Glomerular endothelial cell (primary cell): Measurements from ENCODE around the gene CLDN15. TPM values are rescaled to one million over a fixed set of nuclear protein-coding genes. Genes with fewer than 3 reads are reported as not detected.

ENCODE experiments used
- DNase-seq: peaks from one replicate; pipeline ENCODE4 v3.0.0-alpha.2; 2011; ENCODE audit warnings: low read depth, low spot score; ENCODE audit errors: extremely low read depth
- total RNA-seq: library from RNA; depleted of rRNA; stranded (reverse); fragments of >200 nt; gene quantifications from 2 replicates; pipeline ENCODE4 v1.2.3, GENCODE V29; 2015

CLDN15 gene
- total RNA-seq, 1 donor from 2014 or later: 6.0 TPM

DNA sequence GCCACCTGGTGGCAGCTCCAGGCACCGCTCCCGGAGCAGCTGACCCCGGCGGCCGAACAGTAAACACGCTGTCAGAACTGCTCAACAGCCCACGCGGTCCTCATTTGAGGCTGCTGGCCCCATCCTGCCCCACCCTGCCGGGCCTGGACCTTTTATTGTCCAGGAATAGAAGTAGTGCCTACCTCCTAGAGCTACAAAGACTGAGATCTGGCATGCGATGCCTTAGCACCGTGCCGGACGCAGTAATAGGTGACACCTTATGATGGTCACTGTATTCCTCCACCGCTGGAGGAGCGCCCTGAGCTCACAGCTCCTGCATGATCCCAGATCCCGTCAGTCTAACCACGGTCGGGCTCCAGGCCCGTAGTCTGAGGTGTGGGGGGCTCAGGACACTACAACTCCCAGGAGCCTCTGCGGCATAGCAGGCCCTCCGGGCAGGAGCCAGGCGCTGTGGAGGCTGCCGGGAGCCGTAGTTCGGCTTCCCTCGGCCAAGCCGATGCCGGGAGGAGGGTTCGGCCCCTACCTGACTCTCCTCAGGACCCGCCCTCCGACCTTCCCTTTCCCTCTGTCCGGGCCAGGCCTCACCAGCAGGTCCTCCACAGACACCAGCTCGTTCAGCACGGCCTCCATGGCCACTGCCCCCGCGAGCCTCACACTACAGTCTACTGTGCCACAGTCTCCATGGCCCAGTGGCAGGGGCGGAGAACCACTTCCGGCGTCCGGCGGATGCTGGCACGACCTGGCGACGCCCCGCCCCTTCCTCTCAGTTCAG, 7.0 kb upstream of the CLDN15 start, which contains the start of gene FIS1:
Gene FIS1, minus strand, starts transcription at position 707 of the 772 bp plus-strand sequence. Its CDS starts 77 bp downstream, at position 630.
- no peak for DNase-seq

DNA sequence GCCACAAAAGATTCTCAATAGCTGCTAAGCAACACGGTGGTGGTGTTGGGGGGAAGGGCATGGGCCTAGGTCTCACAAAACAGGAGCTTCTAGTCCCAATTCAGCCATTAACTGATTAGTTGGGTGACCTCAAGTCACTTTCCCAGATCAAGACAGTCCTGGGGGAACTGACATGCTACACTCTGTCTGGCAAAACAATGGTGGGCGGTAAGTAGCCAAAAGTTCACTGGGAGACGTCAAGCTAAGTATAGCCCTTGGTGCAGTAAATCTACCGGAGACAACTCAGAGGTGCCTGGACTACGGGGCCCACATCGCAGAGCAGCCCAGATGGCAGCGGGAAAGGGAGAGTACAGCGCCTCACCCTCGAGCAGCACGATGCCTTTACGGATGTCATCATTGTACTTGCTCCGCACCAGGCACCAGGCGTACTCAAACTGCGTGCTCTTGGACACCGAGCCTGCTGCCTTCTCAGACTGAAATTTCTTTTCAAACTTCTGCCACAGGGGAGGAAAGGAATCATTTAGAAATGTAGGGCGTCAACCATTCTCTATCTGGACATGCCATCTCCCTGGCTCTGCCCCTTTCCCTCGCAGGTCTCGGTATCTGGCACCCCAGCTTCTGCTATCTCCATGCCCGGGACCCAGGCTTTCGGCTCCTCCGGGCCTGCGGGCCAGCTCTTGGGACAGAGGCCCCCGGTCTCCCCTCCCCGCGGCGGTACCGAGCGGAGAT, 6.2 kb upstream of the CLDN15 start:
- DNase-seq: no peak

- DNase-seq: no peak
These were observed 4.1 kb upstream of the CLDN15 start for GRCh38 chr7:101241443-101242349.

- DNase-seq: no peak
These were observed 3.4 kb upstream of the CLDN15 start for GRCh38 chr7:101241015-101241363.

DNA sequence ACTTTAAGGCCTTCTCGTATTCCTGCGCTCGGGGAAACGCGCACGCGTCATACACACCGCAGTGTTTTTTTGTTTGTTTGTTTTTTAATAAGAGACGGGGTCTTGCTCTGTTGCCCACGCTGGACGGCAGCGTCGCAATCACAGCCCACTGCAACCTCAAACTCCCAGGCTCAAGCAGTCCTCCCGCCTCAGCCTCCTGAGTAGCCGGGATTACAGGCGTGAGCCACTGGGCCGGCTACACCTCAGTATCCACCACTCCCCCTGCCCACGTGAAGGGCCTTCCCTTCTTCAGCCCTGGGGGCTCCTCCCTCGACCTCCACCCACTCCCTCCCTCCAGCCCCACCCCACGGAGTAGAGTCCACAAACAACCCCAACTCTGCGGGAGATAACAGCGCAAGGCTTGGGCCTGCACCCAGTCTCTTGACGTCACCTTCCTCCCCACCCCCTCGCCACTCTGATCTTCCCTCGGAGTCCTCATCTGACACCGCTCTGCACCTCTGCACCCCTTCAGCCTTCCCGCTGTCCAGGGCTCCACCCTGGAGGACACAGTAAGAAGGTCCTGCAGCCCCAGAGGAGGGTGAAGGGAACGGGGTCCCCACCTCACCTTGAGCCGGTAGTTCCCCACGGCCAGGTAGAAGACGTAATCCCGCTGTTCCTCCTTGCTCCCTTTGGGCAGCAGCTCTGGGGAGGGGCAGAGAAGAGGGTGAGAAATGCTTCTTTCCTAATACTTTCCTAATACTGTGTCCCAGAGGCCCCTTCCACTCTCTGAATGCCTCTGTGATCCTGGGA, 2.8 kb upstream of the CLDN15 start:
- no peak for DNase-seq

DNA sequence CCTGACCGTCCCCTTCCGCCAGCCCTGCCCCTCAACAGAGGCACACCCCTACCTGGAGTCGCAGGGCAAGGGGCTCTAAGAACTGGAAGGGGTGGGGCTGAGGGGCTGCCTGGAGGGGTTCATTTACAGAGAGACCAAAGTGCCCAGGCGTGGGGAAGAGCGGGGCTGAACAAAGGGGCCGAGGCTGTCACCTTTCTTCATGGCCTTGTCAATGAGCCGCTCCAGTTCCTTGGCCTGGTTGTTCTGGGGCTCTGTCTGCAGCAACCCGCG, 2.3 kb upstream of the CLDN15 start:
- DNase-seq: no peak

- no peak for DNase-seq
These were observed 1.8 kb upstream of the CLDN15 start for GRCh38 chr7:101239191-101239950.

DNA sequence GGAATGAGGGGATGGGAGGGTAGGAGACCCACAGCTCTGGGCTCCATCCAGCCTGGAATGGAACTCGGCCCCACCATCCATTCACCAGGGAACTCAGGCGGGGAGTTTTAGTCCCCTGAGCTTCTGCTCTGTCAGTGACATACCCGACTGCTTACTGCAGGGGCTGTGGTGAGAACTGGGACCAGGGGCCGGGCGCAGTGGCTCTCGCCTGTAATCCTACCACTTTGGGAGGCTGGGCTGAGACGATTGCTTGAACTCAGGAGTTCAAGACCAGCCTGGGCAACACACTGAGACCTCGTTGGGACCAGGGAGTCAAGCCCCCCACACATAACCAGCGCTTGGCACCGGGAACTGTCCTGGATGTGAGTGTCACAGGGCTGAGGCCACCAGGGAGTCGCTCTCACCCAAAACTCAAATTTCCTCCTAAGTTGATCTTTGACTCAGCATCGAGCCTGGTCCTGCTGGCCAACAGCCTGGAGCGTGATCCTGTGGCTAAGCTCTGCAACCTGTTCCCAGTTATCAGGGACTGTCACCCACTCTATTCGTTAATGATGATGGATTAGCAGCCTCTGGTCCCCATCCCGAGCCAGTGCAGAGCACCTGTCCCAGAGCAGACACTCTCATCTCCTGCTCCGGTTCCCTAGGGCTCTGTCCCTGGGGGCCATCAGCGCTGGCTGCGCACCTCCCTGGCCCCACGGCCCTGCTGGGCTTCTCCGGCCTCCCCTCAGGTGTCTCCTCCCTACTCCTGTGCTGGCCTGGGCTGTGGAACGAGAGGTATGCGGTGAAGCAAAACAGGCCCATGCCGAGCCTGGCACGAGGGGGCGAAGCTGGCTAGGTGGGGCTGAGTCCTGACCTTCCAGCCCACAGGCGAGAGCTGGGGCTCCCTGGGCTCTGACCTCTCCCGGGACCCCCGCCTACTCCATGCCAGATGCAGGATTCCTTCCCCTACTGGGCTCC, 902 bp upstream of the CLDN15 start:
- DNase-seq: no peak

GRCh38 chr7:101236292-101236835, 1.2 kb downstream of the CLDN15 start:
- DNase-seq: no peak

- DNase-seq: no peak
These were observed 2.1 kb downstream of the CLDN15 start for GRCh38 chr7:101235522-101235921.

DNA sequence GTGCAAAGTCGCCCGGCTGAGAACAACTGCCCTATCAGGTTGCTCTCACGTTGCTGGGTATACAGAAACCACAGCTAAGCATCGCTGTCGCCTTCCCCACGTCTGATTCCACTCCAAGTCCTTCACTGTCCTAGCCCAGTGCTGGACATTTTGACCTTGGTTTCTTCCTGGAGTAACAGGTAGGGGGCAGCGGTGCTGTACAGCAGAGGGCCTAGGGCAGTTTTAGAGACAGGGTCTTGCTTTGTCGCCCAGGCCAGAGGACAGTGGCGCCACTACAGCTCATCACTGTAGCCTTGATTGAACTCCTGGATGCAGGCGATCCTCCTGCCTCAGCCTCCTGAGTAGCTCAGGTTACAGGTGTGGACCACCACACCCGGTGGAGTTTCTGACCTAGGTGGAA, 2.6 kb downstream of the CLDN15 start:
- no peak for DNase-seq

DNA sequence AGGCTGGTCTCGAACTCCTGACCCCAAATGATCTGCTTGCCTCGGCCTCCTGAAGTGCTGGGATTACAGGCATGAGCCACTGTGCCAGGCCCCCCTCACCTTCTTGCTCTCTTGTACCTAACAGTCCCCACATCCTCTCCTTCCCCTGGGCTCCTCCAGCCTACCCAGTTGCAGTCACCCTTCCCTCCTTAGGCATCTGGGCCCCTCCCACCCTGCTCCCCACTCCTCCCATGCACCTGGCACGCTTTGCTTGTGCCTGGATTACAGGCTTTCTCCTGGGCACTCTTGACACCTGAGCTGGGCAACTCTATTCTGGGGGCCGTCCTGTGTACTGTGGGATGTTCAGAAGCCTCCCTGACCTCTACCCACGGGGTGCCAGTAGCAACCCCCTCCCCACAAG, 3.0 kb downstream of the CLDN15 start:
- no peak for DNase-seq

DNA sequence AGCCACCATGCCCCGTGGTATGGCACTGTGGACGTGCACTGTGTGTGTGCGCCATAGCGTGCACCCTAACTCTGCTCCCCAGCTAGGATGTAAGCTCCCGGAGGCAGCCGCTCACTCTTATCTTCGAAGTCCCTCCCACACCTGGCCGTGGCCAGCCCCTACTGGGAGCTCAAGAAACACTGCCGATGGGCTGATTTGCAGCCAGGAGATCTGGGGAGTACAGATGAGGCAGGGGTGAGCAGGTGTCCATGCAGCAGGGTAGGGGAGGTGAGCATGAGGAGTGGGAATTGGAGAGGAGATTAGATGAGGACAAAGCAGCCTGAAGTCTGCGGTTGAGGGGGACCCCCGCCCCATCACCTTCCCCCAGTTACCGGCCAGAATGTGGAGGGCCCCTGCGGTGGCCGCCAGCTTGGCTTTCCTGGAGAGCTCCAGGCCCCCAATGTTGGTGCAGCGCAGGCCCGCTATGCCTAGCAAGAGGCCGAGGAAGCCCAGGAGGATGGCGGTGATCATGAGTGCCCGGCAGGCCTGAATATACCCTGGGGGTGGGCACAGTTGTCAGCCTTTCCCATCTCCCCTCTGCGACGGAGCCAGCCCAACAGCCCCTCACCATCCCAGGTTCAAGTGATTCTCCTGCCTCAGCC, 3.6 kb downstream of the CLDN15 start:
- DNase-seq: no peak

- DNase-seq: no peak
These were observed 5.3 kb downstream of the CLDN15 start for GRCh38 chr7:101232141-101232850.

DNA sequence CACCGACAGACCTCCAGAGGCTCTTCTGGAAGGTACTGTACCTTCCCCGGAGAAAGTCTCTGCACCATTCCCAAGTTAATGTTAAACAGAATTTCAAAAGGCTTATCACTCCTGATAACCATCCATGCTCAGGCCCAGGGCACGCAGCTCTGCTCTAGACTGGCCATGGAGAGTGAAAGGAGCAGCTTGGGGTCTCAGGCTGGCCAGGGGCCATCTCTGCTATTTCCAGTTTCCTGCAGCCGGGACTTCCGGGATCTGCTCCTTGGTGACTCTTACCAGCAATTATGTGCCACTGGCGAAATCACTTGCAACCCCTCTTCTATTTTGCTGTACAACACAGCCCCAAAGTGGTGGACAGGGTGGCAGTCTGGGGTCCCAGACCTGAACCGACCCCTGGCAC, 6.0 kb downstream of the CLDN15 start:
- no peak for DNase-seq

DNA sequence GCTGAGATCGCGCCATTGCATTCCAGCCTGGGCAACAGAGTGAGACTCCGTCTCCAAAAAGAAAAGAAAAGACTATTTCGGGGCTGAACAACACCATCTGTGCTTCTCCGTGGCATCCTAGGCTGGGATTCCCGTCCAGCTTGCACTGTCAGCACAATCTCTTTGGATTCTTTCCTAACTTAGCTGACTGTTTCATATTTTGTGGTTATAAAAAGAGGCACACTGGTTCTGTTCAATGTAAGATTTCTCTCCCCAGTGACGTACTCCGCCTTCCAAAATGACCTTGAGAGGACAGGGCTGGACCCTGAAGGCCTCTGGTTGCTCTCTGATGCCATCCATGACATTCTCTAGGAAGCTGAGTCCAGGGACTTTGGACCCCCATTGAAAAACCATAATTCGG, 10.9 kb downstream of the CLDN15 start:
- no peak for DNase-seq

GRCh38 chr7:101225650-101226049, 12.0 kb downstream of the CLDN15 start:
- no peak for DNase-seq
